Mucosa of stomach (tissue), 1 donor: ENCODE results near the gene KCNQ2.
"Not testable (repeated sequence)": the region's sequence is repeated elsewhere in the genome, so short reads cannot be mapped to it uniquely, and the experiment has no call there.

Source experiments
- H3K27me3 ChIP-seq: one replicate; pipeline ENCODE4 v1.7.0; 2013; ENCODE audit warnings: mild to moderate bottlenecking, low read length; ENCODE audit not compliant: control insufficient read depth, insufficient read depth
- H3K36me3 ChIP-seq: one replicate; pipeline ENCODE4 v1.7.0; 2013; ENCODE audit warnings: low read length; ENCODE audit not compliant: control insufficient read depth, insufficient read depth
- H3K4me1 ChIP-seq: one replicate; pipeline ENCODE4 v1.7.0; 2013; ENCODE audit warnings: mild to moderate bottlenecking, low read length; ENCODE audit not compliant: control insufficient read depth, insufficient read depth
- H3K4me3 ChIP-seq: one replicate; pipeline ENCODE4 v1.7.0; 2013; ENCODE audit warnings: low read length
- H3K9ac ChIP-seq: one replicate; pipeline ENCODE4 v1.7.0; 2013; ENCODE audit warnings: mild to moderate bottlenecking, low read length, moderate library complexity
- H3K9me3 ChIP-seq: one replicate; pipeline ENCODE4 v1.7.0; 2013; ENCODE audit warnings: mild to moderate bottlenecking, low read length, moderate library complexity; ENCODE audit not compliant: control insufficient read depth
- donor health status: Pancreatic carcinoma.

KCNQ2 gene

DNA sequence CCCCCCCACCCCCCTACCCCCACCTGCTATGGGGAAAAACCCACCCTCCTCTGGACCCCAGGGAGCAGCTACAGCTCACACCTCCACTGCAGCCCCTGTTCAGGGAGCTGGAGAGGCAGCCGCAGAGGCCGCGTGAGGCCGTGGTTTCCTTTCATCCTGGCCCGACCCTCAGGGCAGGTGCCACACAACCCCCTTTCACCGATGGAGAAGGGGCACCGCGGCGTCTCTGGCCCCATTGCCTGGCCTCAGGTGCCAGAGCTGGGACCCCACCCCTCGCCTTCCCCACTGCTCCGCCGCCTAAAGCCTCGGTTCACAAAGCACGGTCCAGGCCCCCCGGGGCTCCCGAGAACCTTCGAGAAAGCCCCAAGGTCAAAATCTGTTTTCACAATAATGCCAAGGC, 11.8 kb upstream of the KCNQ2 start:
- no peaks in the 10 kb centered on the region for H3K36me3 ChIP-seq
- no peak overlapping the region for H3K9ac ChIP-seq
- H3K4me1 ChIP-seq, result peaks cover 8% of the 10 kb centered on the region
- H3K4me3 ChIP-seq, result no peak overlapping the region
- H3K27me3 ChIP-seq, result peaks cover 46% of the 10 kb centered on the region
- H3K9me3 ChIP-seq, result no peaks in the 10 kb centered on the region

DNA sequence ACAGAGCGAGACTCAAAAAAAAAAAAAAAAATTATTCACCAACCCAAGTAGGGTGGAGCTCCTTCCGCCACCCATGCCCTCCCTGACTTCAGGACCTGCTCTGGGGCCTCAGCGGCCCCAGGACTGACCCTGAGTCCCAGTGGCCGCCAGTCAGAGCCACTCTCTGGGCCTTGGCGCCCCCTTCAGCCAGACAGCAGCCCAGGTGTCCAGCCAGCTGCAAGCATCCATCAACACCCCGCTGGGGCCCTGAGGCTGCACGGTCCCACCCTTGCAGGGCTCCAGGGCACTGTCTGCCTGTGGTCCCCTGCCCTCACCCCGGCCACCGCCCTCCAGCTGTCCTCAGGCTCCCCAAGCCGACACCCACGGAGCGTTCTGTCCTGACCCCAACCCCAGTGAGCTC, 11.4 kb upstream of the KCNQ2 start:
- Histone ChIP-seq H3K9ac (no peak overlapping the region), H3K4me3 (no peak overlapping the region), H3K4me1 (peaks cover 8% of the 10 kb centered on the region), H3K36me3 (no peaks in the 10 kb centered on the region), H3K27me3 (peaks cover 50% of the 10 kb centered on the region), H3K9me3 (no peaks in the 10 kb centered on the region)

DNA sequence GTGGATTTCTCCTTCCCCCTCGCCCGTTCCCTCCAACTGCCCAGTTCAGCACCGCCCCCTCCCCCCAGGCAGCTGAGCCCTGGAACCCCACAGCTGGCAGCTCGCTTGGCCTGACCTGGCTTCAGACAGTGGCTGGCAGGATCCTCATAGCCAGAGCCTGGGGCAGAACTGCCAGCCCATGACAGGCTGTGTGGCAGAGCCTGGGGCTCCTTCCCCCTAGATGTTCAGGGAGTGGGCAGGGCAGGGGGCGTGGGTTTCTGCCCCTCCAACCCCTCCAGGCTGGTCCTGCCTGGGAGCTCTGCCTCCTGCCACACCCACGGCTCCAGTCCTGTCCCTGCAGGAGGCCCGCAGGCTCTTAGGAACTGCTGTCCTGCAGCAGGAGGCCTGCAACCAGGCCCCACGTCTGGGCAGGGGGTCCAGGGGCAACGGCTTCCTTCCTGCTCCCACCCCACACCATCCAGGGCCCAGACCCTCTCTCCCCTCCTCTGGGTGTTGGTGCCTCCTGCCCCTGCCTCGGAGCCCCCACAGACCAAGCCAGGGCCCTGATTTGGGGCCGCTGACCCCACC, 9.6 kb upstream of the KCNQ2 start:
- Histone ChIP-seq H3K9ac (no peak overlapping the region), H3K4me3 (no peak overlapping the region), H3K27me3 (peaks cover 57% of the 10 kb centered on the region), H3K36me3 (no peaks in the 10 kb centered on the region), H3K4me1 (peaks cover 8% of the 10 kb centered on the region), H3K9me3 (no peaks in the 10 kb centered on the region)

DNA sequence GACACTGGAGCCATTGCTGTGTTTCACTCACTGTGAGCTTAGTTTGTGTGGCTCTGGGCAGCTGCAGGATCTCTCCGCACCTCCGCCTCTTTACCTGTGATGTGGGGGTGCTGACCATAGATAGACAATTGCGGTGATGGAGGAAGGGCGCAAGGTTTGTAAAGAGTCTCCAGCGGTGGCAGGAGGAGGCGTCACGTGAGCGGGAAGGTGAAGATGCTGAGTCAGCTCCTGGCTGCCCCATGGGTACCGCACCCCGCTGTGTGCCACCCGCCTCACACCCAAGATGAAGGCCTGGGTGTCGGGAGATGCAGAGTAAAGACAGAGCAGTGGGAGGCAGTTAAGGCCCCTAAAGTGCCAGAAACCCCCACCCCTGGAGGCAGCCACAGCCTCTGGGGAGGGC, 9.0 kb upstream of the KCNQ2 start:
- Histone ChIP-seq H3K27me3 (peaks cover 62% of the 10 kb centered on the region), H3K9ac (no peak overlapping the region), H3K9me3 (no peaks in the 10 kb centered on the region), H3K4me3 (no peak overlapping the region), H3K36me3 (no peaks in the 10 kb centered on the region), H3K4me1 (peaks cover 8% of the 10 kb centered on the region)

DNA sequence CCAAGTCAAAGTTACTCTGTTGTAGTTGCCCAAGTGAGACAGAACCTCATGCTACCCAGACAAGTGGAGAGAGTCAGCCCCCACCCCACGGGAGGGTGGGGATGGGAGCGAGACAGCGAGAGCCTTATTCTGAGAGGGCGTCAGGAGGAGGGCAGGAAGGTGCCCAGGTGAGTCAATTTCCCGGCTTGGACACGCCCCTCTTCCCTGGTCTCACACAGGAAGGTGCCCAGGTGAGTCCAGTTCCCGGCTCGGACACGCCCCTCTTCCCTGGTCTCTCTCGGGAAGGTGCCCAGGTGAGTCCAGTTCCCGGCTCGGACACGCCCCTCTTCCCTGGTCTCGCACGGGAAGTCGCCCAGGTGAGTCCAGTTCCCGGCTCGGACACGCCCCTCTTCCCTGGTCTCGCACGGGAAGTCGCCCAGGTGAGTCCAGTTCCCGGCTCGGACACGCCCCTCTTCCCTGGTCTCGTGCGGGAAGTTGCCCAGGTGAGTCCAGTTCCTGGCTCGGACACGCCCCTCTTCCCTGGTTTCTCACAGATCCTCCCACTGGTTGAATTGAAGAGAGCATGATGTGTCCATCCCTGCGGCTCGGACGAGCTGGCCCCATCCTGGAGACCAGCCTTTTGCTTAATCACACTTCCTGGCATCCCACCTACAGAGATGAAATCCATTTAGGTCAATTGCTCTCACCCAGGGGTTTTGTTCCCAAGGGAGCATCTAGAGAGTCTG, 7.4 kb upstream of the KCNQ2 start:
- H3K36me3 ChIP-seq, H3K4me3 ChIP-seq, H3K9me3 ChIP-seq, H3K9ac ChIP-seq, H3K4me1 ChIP-seq: not testable (repeated sequence)
- H3K27me3 ChIP-seq, result peaks cover 66% of the 10 kb centered on the region

DNA sequence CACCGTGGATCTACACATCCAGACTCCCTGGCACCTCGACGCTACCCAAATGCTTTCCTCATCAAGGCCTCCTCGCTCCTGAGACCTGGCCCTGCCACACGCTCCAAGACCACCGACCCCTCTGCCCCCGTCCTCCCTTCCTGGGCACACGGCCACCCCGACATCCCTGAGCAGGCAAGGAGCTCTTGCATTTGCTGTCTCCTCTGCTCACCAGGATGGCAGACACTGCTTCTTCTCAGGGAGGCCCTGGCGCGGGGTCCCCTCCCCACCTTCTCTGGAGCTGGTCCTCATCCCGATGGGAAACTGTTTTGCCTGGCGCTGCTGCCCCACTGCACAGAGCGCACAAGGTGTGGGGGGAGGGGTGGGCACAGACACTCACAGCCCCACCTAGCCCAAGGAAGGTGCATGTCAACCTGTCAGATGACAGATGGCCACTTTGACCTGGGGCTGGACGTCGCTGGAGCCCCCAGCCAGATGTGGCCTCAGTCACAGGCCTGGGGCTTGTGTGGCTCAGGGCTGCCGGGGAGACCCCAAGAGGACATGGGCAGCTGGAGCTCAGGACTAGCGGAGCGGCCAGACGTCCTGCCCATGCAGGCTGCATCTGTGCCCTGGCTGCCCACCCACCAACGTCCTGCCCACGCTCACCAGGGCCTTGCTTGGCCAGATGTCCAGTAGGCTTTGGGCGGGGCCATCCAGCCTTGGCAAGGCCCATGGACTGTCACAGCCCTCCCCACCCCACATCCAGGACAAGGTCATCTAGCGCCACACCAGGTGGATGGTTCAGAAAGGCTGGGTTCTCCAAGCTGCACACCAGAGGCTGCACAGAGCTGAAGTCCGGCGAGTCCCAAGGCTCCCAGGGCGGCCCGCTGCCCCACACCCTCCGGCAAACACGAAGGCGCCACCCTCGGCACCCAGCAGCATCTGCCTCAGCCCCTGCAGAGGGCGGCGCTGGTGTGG, 6.2 kb upstream of the KCNQ2 start:
- Histone ChIP-seq H3K9ac (no peak overlapping the region), H3K4me3 (no peak overlapping the region), H3K4me1 (peaks cover 8% of the 10 kb centered on the region), H3K9me3 (no peaks in the 10 kb centered on the region), H3K36me3 (no peaks in the 10 kb centered on the region), H3K27me3 (peaks cover 72% of the 10 kb centered on the region)

DNA sequence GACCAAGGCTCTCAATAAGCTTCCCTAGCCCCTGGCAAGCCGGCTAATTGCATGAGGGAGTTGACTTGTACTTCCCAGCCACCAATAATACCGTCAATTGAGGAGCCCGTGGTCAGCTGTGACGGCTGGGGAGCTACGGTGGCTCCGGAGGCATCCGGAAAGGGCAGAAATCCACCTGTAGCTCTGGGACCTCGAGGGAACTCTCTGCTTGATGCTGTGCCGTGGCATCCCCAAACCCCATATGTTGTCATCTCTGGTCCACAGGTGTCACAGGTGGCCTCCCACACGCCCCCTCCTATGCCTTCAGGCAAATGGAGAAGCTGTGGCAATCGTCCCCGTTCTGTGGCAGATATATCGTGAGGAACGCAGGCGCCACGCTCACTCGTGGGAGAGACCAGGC, 5.5 kb upstream of the KCNQ2 start:
- H3K9ac ChIP-seq, result no peak overlapping the region
- no peaks in the 10 kb centered on the region for H3K36me3 ChIP-seq
- H3K9me3 ChIP-seq, result no peaks in the 10 kb centered on the region
- H3K4me1 ChIP-seq, result peaks cover 8% of the 10 kb centered on the region
- no peak overlapping the region for H3K4me3 ChIP-seq
- peaks cover 77% of the 10 kb centered on the region for H3K27me3 ChIP-seq

GRCh38 chr20:63477061-63477616, 4.7 kb upstream of the KCNQ2 start:
- Histone ChIP-seq H3K27me3 (peaks cover 72% of the 10 kb centered on the region), H3K36me3 (no peaks in the 10 kb centered on the region), H3K9me3 (no peaks in the 10 kb centered on the region), H3K4me1 (peaks cover 8% of the 10 kb centered on the region), H3K4me3 (no peak overlapping the region), H3K9ac (no peak overlapping the region)

DNA sequence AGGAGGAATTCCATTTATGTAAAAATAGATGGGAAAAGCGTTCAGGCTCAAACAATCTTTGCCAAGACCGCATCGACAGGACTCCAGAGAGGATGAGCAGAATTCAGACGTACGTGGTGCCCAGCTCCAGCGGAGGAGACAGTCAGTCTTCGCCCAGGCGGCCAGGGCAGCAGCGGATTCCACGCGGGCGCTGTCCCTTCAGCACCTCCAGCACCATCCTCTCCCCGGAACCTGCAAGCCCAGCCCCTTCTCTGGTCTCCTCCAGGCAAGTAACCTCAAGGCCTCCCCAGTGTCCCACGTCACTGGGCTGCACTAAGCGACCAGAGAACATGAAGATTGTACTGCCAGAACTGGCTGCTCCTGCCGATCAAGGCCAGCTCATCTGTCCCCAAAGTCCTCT, 2.8 kb upstream of the KCNQ2 start:
- Histone ChIP-seq H3K4me1 (peaks cover 8% of the 10 kb centered on the region), H3K9me3 (no peaks in the 10 kb centered on the region), H3K4me3 (no peak overlapping the region), H3K36me3 (no peaks in the 10 kb centered on the region), H3K27me3 (peaks cover 82% of the 10 kb centered on the region), H3K9ac (no peak overlapping the region)

- H3K9ac ChIP-seq, result no peak overlapping the region
- H3K4me1 ChIP-seq, result no peaks in the 10 kb centered on the region
- peaks cover 83% of the 10 kb centered on the region for H3K27me3 ChIP-seq
- H3K36me3 ChIP-seq, result no peaks in the 10 kb centered on the region
- H3K4me3 ChIP-seq, result no peak overlapping the region
- H3K9me3 ChIP-seq, result no peaks in the 10 kb centered on the region
These were observed 1.3 kb upstream of the KCNQ2 start for GRCh38 chr20:63473555-63474449.

DNA sequence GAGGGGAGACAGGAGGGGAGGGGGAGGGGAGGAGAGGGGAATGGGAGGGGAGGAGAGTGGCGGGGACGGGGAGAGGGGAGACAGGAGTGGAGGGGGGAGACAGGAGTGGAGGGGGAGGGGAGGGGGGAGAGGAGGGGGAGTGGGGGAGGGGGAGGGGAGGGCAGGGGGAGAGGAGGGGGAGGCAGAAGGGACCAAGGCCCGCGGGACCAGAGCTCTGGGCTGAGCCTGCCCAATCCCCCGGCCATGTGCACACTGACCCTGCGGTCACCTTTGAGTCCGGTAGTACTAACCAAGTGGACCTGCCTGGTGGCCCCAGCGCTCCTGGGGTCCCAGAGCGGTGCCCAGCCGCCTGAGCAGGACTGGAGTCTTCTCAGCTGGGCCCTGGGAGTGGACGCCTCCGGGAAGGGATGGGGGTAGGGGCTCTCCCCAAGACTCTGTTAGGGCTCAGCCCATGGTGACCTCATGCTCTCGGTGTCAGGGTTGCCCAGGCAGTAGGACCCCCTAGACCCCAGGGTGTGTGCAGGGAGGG, 471 bp upstream of the KCNQ2 start:
- Histone ChIP-seq H3K27me3 (peaks cover 77% of the 10 kb centered on the region), H3K9me3 (no peaks in the 10 kb centered on the region), H3K36me3 (no peaks in the 10 kb centered on the region), H3K9ac (no peak overlapping the region), H3K4me1 (no peaks in the 10 kb centered on the region), H3K4me3 (no peak overlapping the region)
